ENCODE results near the gene LIN28B.

- TF ChIP-seq POLR2A (IDR thresholded peaks at IDR 0.05) (no peak), CTCF (IDR thresholded peaks at IDR 0.05) (no peak)
Measured at GRCh38 chr6:105122717-105123116, 165.8 kb downstream of the LIN28B start.
